ENCODE measurements around the gene RALA.

- TF ChIP-seq CTCF (conservative IDR thresholded peaks at IDR 0.05; ENCODE audit: low read depth in 2 of 2) (no peak), REST (IDR thresholded peaks at IDR 0.05; ENCODE audit: unreplicated experiment) (no peak), POLR2AphosphoS5 (IDR thresholded peaks at IDR 0.05; ENCODE audit: low read depth) (no peak)
These were observed 41.2 kb downstream of the RALA start for GRCh38 chr7:39664585-39664984.

Data from GM23338 (cell line).